ENCODE measurements around the gene UBE3D. TPM values are rescaled to one million over a fixed set of nuclear protein-coding genes. Genes with fewer than 3 reads are reported as not detected.
A peak's percentile ranks its signal among the peaks of the same experiment; 100 is the strongest.

Gene UBE3D
- total RNA-seq, 1 experiment from 2014 or later = 5.5 TPM

DNA sequence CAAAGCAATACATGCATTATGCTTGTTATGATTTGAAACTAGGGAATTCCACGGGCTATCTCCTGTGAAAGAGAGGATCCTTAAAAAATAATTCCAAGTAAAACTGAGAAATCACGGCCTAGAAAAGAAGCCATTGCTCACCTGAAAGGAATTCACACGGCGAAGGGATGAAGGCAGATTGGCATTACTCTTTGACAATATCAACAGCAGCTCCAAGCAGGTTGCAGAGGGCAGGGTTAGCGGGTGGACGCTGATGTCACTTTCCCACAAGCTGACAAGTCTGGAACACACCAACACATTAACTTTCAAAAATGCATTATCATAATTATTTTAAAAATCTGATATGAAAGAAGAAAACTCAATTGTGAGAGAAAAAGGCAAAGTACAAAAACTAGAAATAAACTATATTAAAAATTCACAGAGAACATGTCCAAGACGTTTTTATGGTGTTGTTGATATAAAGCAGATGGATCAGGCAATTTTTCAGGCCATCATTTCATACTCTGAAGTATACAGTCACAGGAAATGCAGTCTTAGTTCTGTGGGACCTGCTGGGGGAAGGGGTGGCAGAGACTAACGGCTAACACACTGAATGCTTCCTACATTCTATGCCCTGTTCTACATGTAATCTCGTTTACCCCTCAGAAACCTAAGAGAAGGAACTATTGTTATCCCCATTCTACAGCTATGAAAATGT is 108.3 kb downstream of the UBE3D start:
- no peak for DNase-seq (ENCODE audit: unreplicated experiment)
- intact Hi-C loops (cut with micrococcal nuclease) = no loop called here
- Mint-ChIP-seq H3K9me3 (ENCODE audit: unreplicated experiment) (no peaks in the 10 kb centered on the region), H3K27ac (ENCODE audit: low read depth, unreplicated experiment) (no peak overlapping the region), H3K4me1 (ENCODE audit: insufficient read depth, unreplicated experiment) (peaks cover 26% of the 10 kb centered on the region), H3K4me3 (ENCODE audit: unreplicated experiment) (no peak overlapping the region), H3K27me3 (ENCODE audit: insufficient read depth, unreplicated experiment) (no peaks in the 10 kb centered on the region), H3K36me3 (ENCODE audit: insufficient read depth, unreplicated experiment) (no peaks in the 10 kb centered on the region)
- no TSS peak for BruUV-seq (replicated peaks)
- POLR2A ChIA-PET = no interaction called here
- TF ChIP-seq, protein P1, sequence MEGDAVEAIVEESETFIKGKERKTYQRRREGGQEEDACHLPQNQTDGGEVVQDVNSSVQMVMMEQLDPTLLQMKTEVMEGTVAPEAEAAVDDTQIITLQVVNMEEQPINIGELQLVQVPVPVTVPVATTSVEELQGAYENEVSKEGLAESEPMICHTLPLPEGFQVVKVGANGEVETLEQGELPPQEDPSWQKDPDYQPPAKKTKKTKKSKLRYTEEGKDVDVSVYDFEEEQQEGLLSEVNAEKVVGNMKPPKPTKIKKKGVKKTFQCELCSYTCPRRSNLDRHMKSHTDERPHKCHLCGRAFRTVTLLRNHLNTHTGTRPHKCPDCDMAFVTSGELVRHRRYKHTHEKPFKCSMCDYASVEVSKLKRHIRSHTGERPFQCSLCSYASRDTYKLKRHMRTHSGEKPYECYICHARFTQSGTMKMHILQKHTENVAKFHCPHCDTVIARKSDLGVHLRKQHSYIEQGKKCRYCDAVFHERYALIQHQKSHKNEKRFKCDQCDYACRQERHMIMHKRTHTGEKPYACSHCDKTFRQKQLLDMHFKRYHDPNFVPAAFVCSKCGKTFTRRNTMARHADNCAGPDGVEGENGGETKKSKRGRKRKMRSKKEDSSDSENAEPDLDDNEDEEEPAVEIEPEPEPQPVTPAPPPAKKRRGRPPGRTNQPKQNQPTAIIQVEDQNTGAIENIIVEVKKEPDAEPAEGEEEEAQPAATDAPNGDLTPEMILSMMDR (IDR thresholded peaks at IDR 0.05; ENCODE audit: unreplicated experiment) = no peak
- CTCF ChIA-PET = no interaction called here

DNA sequence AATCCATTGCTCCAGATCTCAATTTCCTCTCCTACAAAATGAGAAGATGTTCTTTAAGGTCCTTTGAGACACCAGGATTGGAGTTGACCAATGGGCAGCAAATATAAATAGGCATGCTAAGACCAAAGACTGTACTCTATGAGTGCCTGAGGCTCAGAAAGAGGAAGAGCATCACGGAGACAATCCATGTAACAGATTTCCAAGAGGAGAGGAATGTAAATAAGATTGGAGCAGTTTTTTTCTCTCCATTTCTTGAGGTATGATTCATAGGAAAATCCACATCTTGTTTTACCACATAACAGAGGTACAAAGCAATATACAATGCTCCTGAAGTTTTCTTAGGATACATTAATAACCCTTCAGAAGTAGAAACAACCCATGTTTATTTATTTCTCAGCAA is 109.8 kb downstream of the UBE3D start:
- ChIA-PET POLR2A (no interaction called here), CTCF (no interaction called here)
- peaks cover 39% of the 10 kb centered on the region for H3K4me1 Mint-ChIP-seq (ENCODE audit: insufficient read depth, unreplicated experiment)
- no peaks in the 10 kb centered on the region for H3K9me3 Mint-ChIP-seq (ENCODE audit: unreplicated experiment)
- no peak overlapping the region for H3K27ac Mint-ChIP-seq (ENCODE audit: low read depth, unreplicated experiment)
- H3K36me3 Mint-ChIP-seq (ENCODE audit: insufficient read depth, unreplicated experiment) = no peaks in the 10 kb centered on the region
- H3K27me3 Mint-ChIP-seq (ENCODE audit: insufficient read depth, unreplicated experiment) = no peaks in the 10 kb centered on the region
- DNase-seq (ENCODE audit: unreplicated experiment) = peak; percentile 22
- no TSS peak for BruUV-seq (replicated peaks)
- no peak overlapping the region for H3K4me3 Mint-ChIP-seq (ENCODE audit: unreplicated experiment)
- TF ChIP-seq, protein P1 (IDR thresholded peaks at IDR 0.05; ENCODE audit: unreplicated experiment) = no peak
- intact Hi-C loops (cut with micrococcal nuclease) = no loop called here

DNA sequence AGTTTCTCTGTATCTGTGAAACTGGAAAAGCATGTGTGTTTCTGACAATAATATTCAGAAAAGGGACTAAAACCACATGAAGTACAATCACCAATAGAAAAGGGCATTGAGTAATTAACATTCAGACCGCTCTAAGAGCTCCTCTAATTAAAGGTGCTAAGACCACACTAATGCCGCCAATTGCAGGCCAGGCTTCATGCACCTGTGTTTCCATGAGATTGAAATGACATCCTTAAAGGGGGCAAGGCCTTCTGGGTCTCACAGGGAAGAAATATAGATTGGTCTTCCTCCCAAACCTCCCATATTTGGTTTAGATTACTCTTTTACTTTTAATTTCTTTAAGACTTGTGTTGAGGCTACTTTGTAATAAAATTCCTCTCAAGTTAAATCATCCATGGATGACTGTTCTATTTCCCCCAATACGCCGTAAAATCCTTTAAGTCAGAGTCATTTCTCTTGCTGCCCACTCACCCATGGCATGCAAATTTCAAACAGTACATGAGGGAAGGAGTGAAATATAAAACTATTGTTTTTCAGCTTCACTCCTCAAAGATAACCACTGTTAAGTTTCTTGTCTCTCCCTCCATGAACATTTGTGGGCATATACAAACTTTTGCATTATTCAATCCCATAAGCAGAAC is 110.6 kb downstream of the UBE3D start:
- H3K27me3 Mint-ChIP-seq (ENCODE audit: insufficient read depth, unreplicated experiment) = no peaks in the 10 kb centered on the region
- no peak for DNase-seq (ENCODE audit: unreplicated experiment)
- H3K4me1 Mint-ChIP-seq (ENCODE audit: insufficient read depth, unreplicated experiment) = peaks cover 44% of the 10 kb centered on the region
- no peaks in the 10 kb centered on the region for H3K9me3 Mint-ChIP-seq (ENCODE audit: unreplicated experiment)
- intact Hi-C loops (cut with micrococcal nuclease) = no loop called here
- H3K36me3 Mint-ChIP-seq (ENCODE audit: insufficient read depth, unreplicated experiment) = no peaks in the 10 kb centered on the region
- TF ChIP-seq, protein P1 (IDR thresholded peaks at IDR 0.05; ENCODE audit: unreplicated experiment) = no peak
- no TSS peak for BruUV-seq (replicated peaks)
- H3K4me3 Mint-ChIP-seq (ENCODE audit: unreplicated experiment) = no peak overlapping the region
- CTCF ChIA-PET = interaction anchor here (0.7 kb wide), 1 partner anchor 55 kb away, joined by 3 read pairs; no protein-coding TSS in a partner anchor
- no peak overlapping the region for H3K27ac Mint-ChIP-seq (ENCODE audit: low read depth, unreplicated experiment)
- POLR2A ChIA-PET = interaction anchor here (0.6 to 1.7 kb wide), 2 partner anchors 11 to 584 kb away, joined by 3 read pairs; no protein-coding TSS in a partner anchor

DNA sequence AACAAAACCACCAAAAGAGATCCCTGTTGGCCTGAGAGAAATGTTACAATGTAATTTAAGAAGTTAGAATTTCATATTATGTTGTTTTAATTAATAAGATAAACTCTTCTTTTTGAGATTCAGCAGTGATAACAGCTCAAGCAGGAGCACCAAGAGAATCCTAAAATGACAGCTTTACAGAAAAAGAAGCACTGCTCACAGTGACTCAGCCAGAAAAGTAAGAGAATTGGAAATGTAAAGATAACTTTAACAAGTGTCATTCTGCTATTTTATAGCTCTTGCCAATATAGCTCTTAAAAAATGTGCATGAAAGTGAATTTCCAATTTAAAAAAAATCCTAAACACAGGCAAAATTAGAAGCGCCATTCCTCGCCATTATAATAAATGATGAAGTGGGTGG is 111.3 kb downstream of the UBE3D start:
- Mint-ChIP-seq H3K4me3 (ENCODE audit: unreplicated experiment) (no peak overlapping the region), H3K4me1 (ENCODE audit: insufficient read depth, unreplicated experiment) (peaks cover 44% of the 10 kb centered on the region), H3K9me3 (ENCODE audit: unreplicated experiment) (no peaks in the 10 kb centered on the region), H3K27me3 (ENCODE audit: insufficient read depth, unreplicated experiment) (no peaks in the 10 kb centered on the region), H3K27ac (ENCODE audit: low read depth, unreplicated experiment) (no peak overlapping the region), H3K36me3 (ENCODE audit: insufficient read depth, unreplicated experiment) (no peaks in the 10 kb centered on the region)
- intact Hi-C loops (cut with micrococcal nuclease) = no loop called here
- CTCF ChIA-PET = interaction anchor here (0.7 kb wide), 1 partner anchor 56 kb away, joined by 3 read pairs; no protein-coding TSS in a partner anchor
- no peak for DNase-seq (ENCODE audit: unreplicated experiment)
- POLR2A ChIA-PET = interaction anchor here (0.6 to 1.7 kb wide), 2 partner anchors 10 to 584 kb away, joined by 3 read pairs; no protein-coding TSS in a partner anchor
- TF ChIP-seq, protein P1 (IDR thresholded peaks at IDR 0.05; ENCODE audit: unreplicated experiment) = no peak
- BruUV-seq (replicated peaks) = no TSS peak
